NCI-H2171 treated with DMSO at 0.1 percent for 48 hours (cell line): ENCODE data around the gene IL5RA.

Experiments used
- DNase-seq: peaks from one replicate; lab custom pipeline; 2025; lab: John Stamatoyannopoulos, UW

IL5RA gene

GRCh38 chr3:3065876-3066275, 44.3 kb downstream of the IL5RA start:
- no peak for DNase-seq

- no peak for DNase-seq
Measured at GRCh38 chr3:3064297-3064696, 45.9 kb downstream of the IL5RA start.

DNA sequence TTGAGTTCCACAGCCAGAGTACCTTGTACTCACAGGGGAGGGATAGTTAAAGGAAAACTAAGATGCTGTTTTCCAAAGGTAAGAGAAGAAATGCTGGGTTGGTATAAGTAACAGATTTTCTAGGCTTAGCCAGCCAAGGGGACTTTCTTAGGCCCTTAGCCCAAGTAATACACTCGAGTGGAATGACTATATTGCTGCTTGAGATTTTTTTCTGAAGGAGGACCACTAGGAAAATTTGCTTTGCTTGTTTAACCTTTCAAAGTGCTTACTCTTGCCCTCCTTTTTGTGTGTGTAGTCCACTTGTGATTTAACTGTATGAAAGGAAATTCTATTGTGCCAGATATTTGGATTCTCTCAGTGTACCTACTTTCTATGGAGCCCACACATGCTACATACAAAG, 50.5 kb downstream of the IL5RA start:
- no peak for DNase-seq

GRCh38 chr3:3053974-3054373, 56.2 kb downstream of the IL5RA start:
- DNase-seq: no peak

- no peak for DNase-seq
Measured at GRCh38 chr3:3038201-3038991, 71.8 kb downstream of the IL5RA start.

DNA sequence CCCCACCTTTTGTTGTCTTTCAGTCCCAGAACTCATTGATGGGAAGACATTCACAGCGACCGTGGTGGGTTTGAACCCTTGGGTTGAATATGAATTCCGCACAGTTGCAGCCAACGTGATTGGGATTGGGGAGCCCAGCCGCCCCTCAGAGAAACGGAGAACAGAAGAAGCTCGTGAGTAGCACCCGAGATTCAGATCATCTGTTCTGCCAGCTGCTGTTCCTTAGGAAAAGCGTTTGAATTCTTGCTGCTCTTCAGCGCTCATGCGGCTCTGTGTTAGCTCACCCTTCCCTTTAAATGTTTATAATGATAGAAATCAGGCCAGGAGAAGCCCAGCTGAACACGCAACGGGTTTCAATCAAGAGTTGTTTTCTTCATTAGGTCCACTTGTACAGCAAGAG, 73.0 kb downstream of the IL5RA start:
- no peak for DNase-seq

DNA sequence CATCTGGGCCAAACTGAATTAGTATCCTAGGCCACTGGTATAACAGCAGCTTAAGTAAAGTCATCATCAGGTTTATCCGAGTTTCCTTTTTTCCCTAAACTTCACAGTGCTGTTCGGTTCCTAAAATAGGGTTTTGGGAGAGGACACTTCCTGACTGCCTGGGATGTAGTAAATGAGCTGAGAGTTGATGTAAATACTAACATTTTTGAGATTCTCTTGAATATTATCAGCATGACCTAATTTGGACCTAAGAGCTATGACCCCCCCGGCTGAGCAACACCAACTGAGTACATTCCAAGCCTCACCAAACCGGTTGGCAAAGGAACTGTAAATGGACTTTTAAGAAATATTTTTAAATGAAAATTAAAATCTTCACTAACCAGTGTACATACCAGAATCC, 78.8 kb downstream of the IL5RA start:
- DNase-seq: no peak

DNA sequence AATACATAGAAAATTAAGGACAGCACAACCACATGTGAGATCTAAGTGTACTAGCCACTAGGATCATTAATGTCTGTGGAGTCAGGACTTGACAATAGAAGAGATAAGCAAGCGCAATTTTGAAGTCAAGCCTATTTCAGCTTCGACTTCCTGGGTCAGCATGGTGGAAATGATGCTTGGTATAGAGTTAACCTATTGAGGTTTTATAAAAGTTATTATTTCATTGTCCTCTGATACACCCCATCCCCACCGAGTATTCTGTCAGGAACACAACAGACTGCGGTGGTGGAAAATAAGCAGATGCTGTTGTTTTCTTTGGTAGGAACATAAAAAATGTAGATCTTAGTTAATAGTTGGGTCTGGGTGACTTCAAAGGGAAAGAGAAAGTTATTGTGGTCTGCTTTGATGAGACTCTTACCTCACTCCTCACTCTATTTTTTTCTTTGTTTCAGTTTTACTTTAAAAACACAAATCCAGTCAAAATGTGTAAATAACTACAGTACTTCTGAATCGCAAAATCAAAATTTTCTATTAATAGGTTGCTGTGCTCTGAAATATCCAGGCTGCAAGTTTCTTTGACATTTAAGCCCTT, 82.1 kb downstream of the IL5RA start:
- no peak for DNase-seq

GRCh38 chr3:3023111-3023745, 86.9 kb downstream of the IL5RA start:
- no peak for DNase-seq

GRCh38 chr3:3020209-3020608, 90.0 kb downstream of the IL5RA start:
- no peak for DNase-seq
